PC-3 (cell line): ENCODE data around the gene MBTD1. TPM values are rescaled to one million over a fixed set of nuclear protein-coding genes. Genes with fewer than 3 reads are reported as not detected.

Experiments
- ATAC-seq: fragments of 200-7000 bp; cut with Tn5 transposase; 2 replicates; pipeline ENCODE4 v1.9.1; 2020; ENCODE audit warnings: mild to moderate bottlenecking, moderate library complexity
- BruUV-seq: library from RNA; stranded (reverse); fragments of 400-500 nt; replicated peaks from 2 replicates; lab custom pipeline; 2021; lab: Mats Ljungman, UMichigan
- CTCF ChIA-PET: fragments of 300-600 bp; sonication (Branson Sonifier 250); formaldehyde crosslinking; loops from one replicate; lab custom pipeline; 2022; ENCODE audit warnings: antibody characterized with exemption; lab: Charles Lee
- POLR2A ChIA-PET: fragments of 300-600 bp; sonication (Branson Sonifier 250); formaldehyde crosslinking; loops from one replicate; lab custom pipeline; 2022; ENCODE audit warnings: antibody characterized with exemption; ENCODE audit not compliant: unreplicated experiment; lab: Charles Lee
- DNase-seq: peaks from one replicate; pipeline ENCODE4 v3.0.0-alpha.2; 2015
- H2AFZ ChIP-seq: fragments of 300-600 bp; sonication (generic); 2 replicates; pipeline ENCODE4 v1.6.0; 2016; ENCODE audit warnings: antibody characterized with exemption, low read length
- H3F3A ChIP-seq: fragments of 300-600 bp; sonication (generic); one replicate; pipeline ENCODE4 v1.6.0; 2017; ENCODE audit warnings: antibody characterized with exemption, low read length, control low read depth, mild to moderate bottlenecking; ENCODE audit not compliant: unreplicated experiment
- H3K27ac ChIP-seq: fragments of 300-600 bp; sonication (generic); 2 replicates; pipeline ENCODE4 v1.5.1; 2016; ENCODE audit warnings: mild to moderate bottlenecking, low read length
- H3K27me3 ChIP-seq: fragments of 300-600 bp; sonication (generic); 2 replicates; pipeline ENCODE4 v1.6.1; 2016; ENCODE audit warnings: low read length, mixed read lengths
- H3K36me3 ChIP-seq: fragments of 300-600 bp; sonication (generic); 2 replicates; pipeline ENCODE4 v1.6.1; 2016; ENCODE audit warnings: low read depth, mixed run types, low read length, mixed read lengths
- H3K4me1 ChIP-seq: fragments of 300-600 bp; sonication (generic); 2 replicates; pipeline ENCODE4 v1.5.1; 2016; ENCODE audit warnings: low read length; ENCODE audit not compliant: insufficient read depth
- H3K4me2 ChIP-seq: fragments of 300-600 bp; sonication (generic); 2 replicates; pipeline ENCODE4 v1.6.0; 2016; ENCODE audit warnings: low read length
- H3K4me3 ChIP-seq: fragments of 300-600 bp; sonication (generic); 2 replicates; pipeline ENCODE4 v1.5.1; 2016; ENCODE audit warnings: mild to moderate bottlenecking, low read length, mixed read lengths
- H3K79me2 ChIP-seq: fragments of 300-600 bp; sonication (generic); 2 replicates; pipeline ENCODE4 v1.6.1; 2017; ENCODE audit warnings: low read length, mixed read lengths
- H3K9ac ChIP-seq: fragments of 300-600 bp; sonication (generic); 2 replicates; pipeline ENCODE4 v1.6.0; 2016; ENCODE audit warnings: mild to moderate bottlenecking, low read length
- H3K9me2 ChIP-seq: fragments of 300-600 bp; sonication (generic); replicated peaks from 2 replicates; pipeline ENCODE4 v1.6.1; 2016; ENCODE audit warnings: mixed run types, low read length, mixed read lengths
- H3K9me3 ChIP-seq: fragments of 300-600 bp; sonication (generic); 2 replicates; pipeline ENCODE4 v1.6.1; 2016; ENCODE audit warnings: low read length, mixed read lengths
- H4K20me1 ChIP-seq: fragments of 300-600 bp; sonication (generic); 2 replicates; pipeline ENCODE4 v1.6.1; 2016; ENCODE audit warnings: low read length, mixed read lengths
- EZH2 ChIP-seq: fragments of 300-600 bp; sonication (generic); IDR thresholded peaks from one replicate; pipeline ENCODE4 v1.6.1; 2017; ENCODE audit warnings: antibody characterized with exemption, mild to moderate bottlenecking, low read length; ENCODE audit not compliant: unreplicated experiment
- EZH2phosphoT487 ChIP-seq: fragments of 300-600 bp; sonication (generic); IDR thresholded peaks from 2 replicates; pipeline ENCODE4 v1.6.1; 2018; ENCODE audit warnings: mild to moderate bottlenecking, antibody characterized with exemption, low read length, borderline replicate concordance
- intact Hi-C: fragments of 100-400 bp; cut with micrococcal nuclease; formaldehyde crosslinking; loops from 2 replicates; pipeline ENCODE4 v1.9.0; 2023
- total RNA-seq: library from RNA; depleted of rRNA; stranded (reverse); fragments of >200 nt; gene quantifications from 2 replicates; pipeline ENCODE4 v1.2.3, GENCODE V29; 2014
- TF ChIP-seq, protein P1 (sequence below): fragments of 300-600 bp; sonication (generic); conservative IDR thresholded peaks from 2 replicates; pipeline ENCODE4 v1.5.1; 2017; ENCODE audit warnings: antibody characterized with exemption, low read depth, mild to moderate bottlenecking, low read length

MBTD1 gene
- total RNA-seq, 1 experiment from 2014 or later = 13.8 TPM

DNA sequence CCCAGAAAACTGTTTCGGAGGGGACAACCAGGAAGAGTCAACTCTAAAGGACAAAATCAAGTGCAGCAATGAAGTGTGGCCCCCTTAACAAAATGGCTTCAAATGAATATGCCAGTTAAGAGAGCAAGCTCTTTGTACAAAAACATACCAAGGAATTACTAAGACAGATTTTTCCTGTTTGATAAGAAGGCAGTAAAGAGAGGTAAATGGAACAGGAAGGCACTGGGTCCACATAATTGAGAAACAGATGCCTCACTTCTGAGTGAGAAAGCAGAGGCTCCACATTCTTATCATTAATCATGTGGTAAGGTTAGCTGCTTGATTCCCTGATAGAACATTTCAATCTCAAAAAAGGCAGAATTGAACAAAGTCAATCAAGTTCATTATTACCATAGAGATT, 44.9 kb downstream of the MBTD1 start:
- no peak overlapping the region for H3K4me2 ChIP-seq
- no peaks in the 10 kb centered on the region for H3F3A ChIP-seq
- no TSS peak for BruUV-seq
- H3K79me2 ChIP-seq = no peaks in the 10 kb centered on the region
- intact Hi-C loops = no loop called here
- H4K20me1 ChIP-seq = no peaks in the 10 kb centered on the region
- ATAC-seq = no peak
- peaks cover 32% of the 10 kb centered on the region; the same call in 1 of the 2 replicates for H3K36me3 ChIP-seq
- no peaks in the 10 kb centered on the region for H3K9me2 ChIP-seq
- no peak for DNase-seq
- POLR2A ChIA-PET = no interaction called here
- CTCF ChIA-PET = no interaction called here
- H3K9ac ChIP-seq = no peak overlapping the region
- no peaks in the 10 kb centered on the region for H3K9me3 ChIP-seq
- H3K27ac ChIP-seq = no peak overlapping the region
- no peaks in the 10 kb centered on the region for H3K27me3 ChIP-seq
- no peak overlapping the region for H2AFZ ChIP-seq
- TF ChIP-seq EZH2 = no peak
- no peak for TF ChIP-seq EZH2phosphoT487
- TF ChIP-seq, protein P1, sequence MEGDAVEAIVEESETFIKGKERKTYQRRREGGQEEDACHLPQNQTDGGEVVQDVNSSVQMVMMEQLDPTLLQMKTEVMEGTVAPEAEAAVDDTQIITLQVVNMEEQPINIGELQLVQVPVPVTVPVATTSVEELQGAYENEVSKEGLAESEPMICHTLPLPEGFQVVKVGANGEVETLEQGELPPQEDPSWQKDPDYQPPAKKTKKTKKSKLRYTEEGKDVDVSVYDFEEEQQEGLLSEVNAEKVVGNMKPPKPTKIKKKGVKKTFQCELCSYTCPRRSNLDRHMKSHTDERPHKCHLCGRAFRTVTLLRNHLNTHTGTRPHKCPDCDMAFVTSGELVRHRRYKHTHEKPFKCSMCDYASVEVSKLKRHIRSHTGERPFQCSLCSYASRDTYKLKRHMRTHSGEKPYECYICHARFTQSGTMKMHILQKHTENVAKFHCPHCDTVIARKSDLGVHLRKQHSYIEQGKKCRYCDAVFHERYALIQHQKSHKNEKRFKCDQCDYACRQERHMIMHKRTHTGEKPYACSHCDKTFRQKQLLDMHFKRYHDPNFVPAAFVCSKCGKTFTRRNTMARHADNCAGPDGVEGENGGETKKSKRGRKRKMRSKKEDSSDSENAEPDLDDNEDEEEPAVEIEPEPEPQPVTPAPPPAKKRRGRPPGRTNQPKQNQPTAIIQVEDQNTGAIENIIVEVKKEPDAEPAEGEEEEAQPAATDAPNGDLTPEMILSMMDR = no peak
- H3K4me3 ChIP-seq = no peak overlapping the region
- H3K4me1 ChIP-seq = no peaks in the 10 kb centered on the region

DNA sequence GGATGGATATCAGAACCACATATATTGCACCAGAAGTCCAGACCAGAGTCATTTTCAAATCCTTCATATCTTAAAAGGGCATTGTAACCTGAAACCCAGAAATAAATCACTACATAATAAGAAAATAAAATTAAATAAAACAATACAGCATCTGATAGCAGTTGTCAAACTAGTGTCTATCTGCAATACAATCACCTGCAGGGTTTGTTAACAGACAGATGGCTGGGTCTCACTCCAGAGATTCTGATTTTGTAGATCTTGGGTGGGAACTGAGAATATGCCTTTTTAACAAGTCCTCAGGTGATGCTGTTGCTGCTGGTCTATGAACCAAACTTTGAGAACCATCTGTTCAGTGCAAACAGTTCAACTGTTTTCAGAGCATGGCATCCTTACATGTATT, 56.0 kb downstream of the MBTD1 start:
- no peak for ATAC-seq
- Histone ChIP-seq H3K36me3 (peaks cover 55% of the 10 kb centered on the region), H3K27me3 (no peaks in the 10 kb centered on the region), H3K79me2 (no peaks in the 10 kb centered on the region), H4K20me1 (no peaks in the 10 kb centered on the region), H3K9me3 (no peaks in the 10 kb centered on the region), H3F3A (no peaks in the 10 kb centered on the region), H2AFZ (no peak overlapping the region), H3K4me3 (no peak overlapping the region), H3K9ac (no peak overlapping the region), H3K9me2 (no peaks in the 10 kb centered on the region), H3K27ac (no peak overlapping the region), H3K4me2 (no peak overlapping the region), H3K4me1 (no peaks in the 10 kb centered on the region)
- no TSS peak for BruUV-seq
- TF ChIP-seq EZH2phosphoT487 (no peak), EZH2 (no peak)
- TF ChIP-seq, protein P1 = no peak
- no peak for DNase-seq
- ChIA-PET CTCF (no interaction called here), POLR2A (no interaction called here)
- intact Hi-C loops = no loop called here

DNA sequence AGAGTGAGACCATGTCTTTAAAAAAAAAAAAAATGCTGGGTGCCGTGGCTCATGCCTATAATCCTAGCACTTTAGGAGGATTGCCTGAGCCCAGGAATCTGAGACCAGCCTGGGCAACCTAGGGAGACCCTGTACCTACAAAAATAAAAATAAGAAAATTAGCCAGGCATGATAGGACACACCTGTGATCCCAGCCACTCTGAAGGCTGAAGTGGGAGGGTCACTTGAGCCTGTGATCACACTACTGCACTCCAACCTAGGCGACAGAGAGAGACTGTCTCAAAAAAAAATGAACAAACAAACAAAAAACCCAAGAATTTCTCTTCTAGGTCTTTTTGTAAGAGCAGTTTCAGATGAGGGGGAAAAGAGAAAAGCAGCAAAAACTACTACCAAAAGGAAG, 59.0 kb downstream of the MBTD1 start:
- H3K27me3 ChIP-seq = no peaks in the 10 kb centered on the region
- POLR2A ChIA-PET = no interaction called here
- H3K79me2 ChIP-seq = no peaks in the 10 kb centered on the region
- CTCF ChIA-PET = no interaction called here
- H3K9me3 ChIP-seq = no peaks in the 10 kb centered on the region
- ATAC-seq (no peak), DNase-seq (no peak)
- no peaks in the 10 kb centered on the region for H3K4me1 ChIP-seq
- no TSS peak for BruUV-seq
- TF ChIP-seq EZH2 (no peak), EZH2phosphoT487 (no peak)
- TF ChIP-seq, protein P1 = no peak
- no peak overlapping the region for H3K9ac ChIP-seq
- no peak overlapping the region for H3K27ac ChIP-seq
- H2AFZ ChIP-seq = no peak overlapping the region
- intact Hi-C loops = no loop called here
- H3K36me3 ChIP-seq = peaks cover 40% of the 10 kb centered on the region
- no peak overlapping the region for H3K4me3 ChIP-seq
- no peaks in the 10 kb centered on the region for H3K9me2 ChIP-seq
- H3F3A ChIP-seq = no peaks in the 10 kb centered on the region
- no peak overlapping the region for H3K4me2 ChIP-seq
- H4K20me1 ChIP-seq = no peaks in the 10 kb centered on the region
